ENCODE results near the gene SAMD1. TPM values are rescaled to one million over a fixed set of nuclear protein-coding genes. Genes with fewer than 3 reads are reported as not detected.
A peak's percentile ranks its signal among the peaks of the same experiment; 100 is the strongest.
"Not testable (repeated sequence)": the region's sequence is repeated elsewhere in the genome, so short reads cannot be mapped to it uniquely, and the experiment has no call there.

Gene SAMD1
- polyA plus RNA-seq, 1 experiment, result 5.1 TPM

GRCh38 chr19:14048443-14049153 lies 42.0 kb downstream of the SAMD1 start:
- no peak overlapping the region for H3K4me3 ChIP-seq (ENCODE audit: low read depth, low read length)
- no peak for DNase-seq (ENCODE audit: low read depth, low spot score)
- H3K27ac ChIP-seq (ENCODE audit: low read depth, low read length), result no peak overlapping the region
- H3K9me3 ChIP-seq (ENCODE audit: control insufficient read depth, insufficient read depth, low read length), result peaks cover 9% of the 10 kb centered on the region
- TF ChIP-seq CTCF (IDR thresholded peaks at IDR 0.05; ENCODE audit: low read depth, low read length), result peak; percentile 80
- no peaks in the 10 kb centered on the region for H3K27me3 ChIP-seq (ENCODE audit: control insufficient read depth, insufficient read depth, low read length)
- ChIA-PET POLR2A (no interaction called here), CTCF (interaction anchor here (0.5 to 1.3 kb wide), 8 partner anchors 10 to 127 kb away, joined by 3 to 13 read pairs (median 4); partner anchors contain the start of gene IL27RA)

- CTCF ChIA-PET, result interaction anchor here (0.6 to 1.1 kb wide), 6 partner anchors 11 to 1073 kb away, joined by 3 to 6 read pairs (median 3); no protein-coding TSS in a partner anchor
- POLR2A ChIA-PET; H3K4me3 ChIP-seq (ENCODE audit: low read depth, low read length); DNase-seq (ENCODE audit: low read depth, low spot score); H3K27me3 ChIP-seq (ENCODE audit: control insufficient read depth, insufficient read depth, low read length); H3K9me3 ChIP-seq (ENCODE audit: control insufficient read depth, insufficient read depth, low read length); H3K27ac ChIP-seq (ENCODE audit: low read depth, low read length): not testable (repeated sequence)
These were observed 42.7 kb downstream of the SAMD1 start for GRCh38 chr19:14047866-14048265.

- POLR2A ChIA-PET; H3K27me3 ChIP-seq (ENCODE audit: control insufficient read depth, insufficient read depth, low read length); H3K4me3 ChIP-seq (ENCODE audit: low read depth, low read length); DNase-seq (ENCODE audit: low read depth, low spot score); H3K9me3 ChIP-seq (ENCODE audit: control insufficient read depth, insufficient read depth, low read length); H3K27ac ChIP-seq (ENCODE audit: low read depth, low read length): not testable (repeated sequence)
- peak; percentile 52; the same call in 1 of the 2 replicates for TF ChIP-seq CTCF (IDR thresholded peaks at IDR 0.05; ENCODE audit: low read depth, low read length)
- CTCF ChIA-PET, result interaction anchor here (0.6 to 2.2 kb wide), 10 partner anchors 8 to 414 kb away, joined by 3 to 12 read pairs (median 3); partner anchors contain the start of gene IL27RA
These were observed 47.6 kb downstream of the SAMD1 start for GRCh38 chr19:14042659-14043608.

- no peak for TF ChIP-seq CTCF (IDR thresholded peaks at IDR 0.05; ENCODE audit: low read depth, low read length)
- H3K9me3 ChIP-seq (ENCODE audit: control insufficient read depth, insufficient read depth, low read length), result no peaks in the 10 kb centered on the region
- H3K4me3 ChIP-seq (ENCODE audit: low read depth, low read length), result no peak overlapping the region
- H3K27ac ChIP-seq (ENCODE audit: low read depth, low read length), result no peak overlapping the region
- ChIA-PET POLR2A (no interaction called here), CTCF (no interaction called here)
- H3K27me3 ChIP-seq (ENCODE audit: control insufficient read depth, insufficient read depth, low read length), result no peaks in the 10 kb centered on the region
- no peak for DNase-seq (ENCODE audit: low read depth, low spot score)
These were observed 51.4 kb downstream of the SAMD1 start for GRCh38 chr19:14039181-14039580.

Other genes starting within 250 kb of the SAMD1 start
- gene NANOS3, start 213.6 kb downstream of the SAMD1 start, polyA plus RNA-seq (2011; rRNA removed), result 0.36 and 0.37 TPM in 2 replicates
- 0.12 and 0.17 TPM in 2 replicates for gene BRME1, start 184.6 kb downstream of the SAMD1 start, polyA plus RNA-seq (2011; rRNA removed)
- gene CC2D1A, start 184.6 kb downstream of the SAMD1 start, polyA plus RNA-seq (2011; rRNA removed), result 5.1 and 6.7 TPM in 2 replicates
- gene PODNL1, start 152.3 kb downstream of the SAMD1 start, polyA plus RNA-seq (2011; rRNA removed), result 2.8 and 3.4 TPM in 2 replicates
- gene DCAF15, start 138.2 kb downstream of the SAMD1 start, polyA plus RNA-seq (2011; rRNA removed), result 6.1 and 7.3 TPM in 2 replicates
- 0.38 and 0.63 TPM in 2 replicates for gene RFX1, start 84.4 kb downstream of the SAMD1 start, polyA plus RNA-seq (2011; rRNA removed)
- gene RLN3, start 62.6 kb downstream of the SAMD1 start, polyA plus RNA-seq (2011; rRNA removed), result not detected in 2 replicates
- 4.5 and 5.4 TPM in 2 replicates for gene IL27RA, start 59.0 kb downstream of the SAMD1 start, polyA plus RNA-seq (2011; rRNA removed)
- gene PALM3, start 28.7 kb downstream of the SAMD1 start, polyA plus RNA-seq (2011; rRNA removed), result 0.43 and 0.51 TPM in 2 replicates
- gene MISP3, start 18.0 kb downstream of the SAMD1 start, polyA plus RNA-seq (2011; rRNA removed), result 0.27 and 0.56 TPM in 2 replicates
- not detected in 2 replicates for gene C19orf67, start 5.0 kb downstream of the SAMD1 start, polyA plus RNA-seq (2011; rRNA removed)
- gene PRKACA, start 27.0 kb upstream of the SAMD1 start, polyA plus RNA-seq (2011; rRNA removed), result 17.9 and 25.1 TPM in 2 replicates
- gene ASF1B, start 45.8 kb upstream of the SAMD1 start, polyA plus RNA-seq (2011; rRNA removed), result 2.8 and 2.9 TPM in 2 replicates
- gene ADGRL1, start 115.4 kb upstream of the SAMD1 start, polyA plus RNA-seq (2011; rRNA removed), result 2.0 and 2.9 TPM in 2 replicates